ENCODE measurements around the gene ERICH6.

DNA sequence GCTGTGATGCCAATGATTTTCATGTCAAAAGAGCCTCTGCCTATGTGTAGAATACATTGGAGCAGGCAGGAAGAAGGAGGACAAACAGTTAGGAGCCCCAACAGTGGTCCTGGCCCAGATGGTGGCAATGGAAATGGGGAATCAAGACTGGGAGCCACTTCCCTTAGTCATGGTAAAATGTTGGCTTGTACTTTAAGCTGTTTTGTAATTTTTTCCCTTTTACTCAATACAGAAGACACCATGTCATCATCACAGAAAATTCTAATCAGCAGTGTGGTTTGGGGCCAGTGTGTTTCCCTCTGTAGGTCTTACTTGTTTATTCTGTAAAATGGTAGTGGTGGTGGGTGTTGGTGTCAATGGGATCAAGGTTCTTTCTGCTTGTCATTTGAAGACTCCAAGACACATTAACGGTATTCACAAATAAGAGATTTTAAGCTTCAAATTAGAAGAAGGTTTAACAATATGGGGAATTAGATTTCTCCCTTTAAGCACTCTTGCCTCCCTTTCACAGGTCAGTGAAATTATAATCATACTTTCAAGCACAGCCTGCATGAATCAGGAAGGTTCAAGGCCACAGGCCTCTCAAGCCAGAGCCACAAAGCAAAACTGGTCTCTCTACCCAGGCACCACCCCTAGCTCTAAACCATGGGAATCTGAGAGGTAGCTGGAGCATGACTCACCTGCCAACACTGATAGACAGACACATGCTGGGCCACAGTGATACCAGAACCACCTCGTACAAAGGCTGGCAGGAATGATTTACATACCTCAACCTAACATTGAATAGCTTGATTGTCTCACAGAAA lies 34.4 kb upstream of the ERICH6 start:
- TF ChIP-seq CTCF (IDR thresholded peaks at IDR 0.05) (no peak), POLR2A (IDR thresholded peaks at IDR 0.05) (no peak), EP300 (IDR thresholded peaks at IDR 0.05) (no peak), POLR2AphosphoS5 (IDR thresholded peaks at IDR 0.05) (no peak)
